ENCODE measurements around the gene PGGHG.
"Not testable (repeated sequence)": the region's sequence is repeated elsewhere in the genome, so short reads cannot be mapped to it uniquely, and the experiment has no call there.

PGGHG gene

GRCh38 chr11:332651-333480 lies 43.9 kb downstream of the PGGHG start:
- no peak for DNase-seq

- DNase-seq: not testable (repeated sequence)
These were observed 44.8 kb downstream of the PGGHG start for GRCh38 chr11:333616-334263.

DNA sequence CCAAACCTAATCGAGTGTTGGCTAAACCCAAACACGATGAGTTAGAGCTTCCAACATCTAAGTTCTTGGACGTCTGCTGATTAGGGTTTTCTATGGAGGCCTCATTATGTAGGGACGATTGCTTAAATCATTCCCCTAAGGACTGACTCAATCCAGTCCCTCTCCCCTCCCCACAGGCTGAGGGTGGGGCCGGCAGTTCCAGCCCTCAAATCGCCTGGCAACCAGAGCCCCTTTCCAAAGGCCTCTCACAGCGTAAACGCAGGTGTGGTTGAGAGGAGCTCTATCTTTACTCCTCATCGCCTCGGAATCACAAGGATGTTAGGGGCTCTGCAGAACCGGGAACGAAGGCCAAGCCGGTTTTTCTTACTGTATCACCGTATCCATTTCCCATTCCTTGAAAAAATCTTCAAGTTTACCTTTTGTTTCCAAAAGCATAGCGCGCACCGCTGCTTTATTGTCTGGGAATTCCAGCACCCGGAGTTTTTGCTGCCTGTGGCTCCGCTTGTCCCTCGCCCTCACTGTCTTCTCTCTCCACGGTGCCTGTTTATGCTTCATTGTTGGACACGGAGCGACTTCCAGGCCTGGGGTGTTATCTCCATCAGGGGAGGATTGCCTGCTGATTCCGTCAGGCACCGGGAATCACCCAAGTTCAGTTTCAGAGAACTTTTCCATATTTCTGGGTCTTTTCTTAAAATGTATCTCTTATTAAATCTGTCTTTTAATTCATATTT lies 45.5 kb downstream of the PGGHG start:
- DNase-seq: no peak

GRCh38 chr11:335779-336658 lies 47.1 kb downstream of the PGGHG start:
- no peak for DNase-seq

DNA sequence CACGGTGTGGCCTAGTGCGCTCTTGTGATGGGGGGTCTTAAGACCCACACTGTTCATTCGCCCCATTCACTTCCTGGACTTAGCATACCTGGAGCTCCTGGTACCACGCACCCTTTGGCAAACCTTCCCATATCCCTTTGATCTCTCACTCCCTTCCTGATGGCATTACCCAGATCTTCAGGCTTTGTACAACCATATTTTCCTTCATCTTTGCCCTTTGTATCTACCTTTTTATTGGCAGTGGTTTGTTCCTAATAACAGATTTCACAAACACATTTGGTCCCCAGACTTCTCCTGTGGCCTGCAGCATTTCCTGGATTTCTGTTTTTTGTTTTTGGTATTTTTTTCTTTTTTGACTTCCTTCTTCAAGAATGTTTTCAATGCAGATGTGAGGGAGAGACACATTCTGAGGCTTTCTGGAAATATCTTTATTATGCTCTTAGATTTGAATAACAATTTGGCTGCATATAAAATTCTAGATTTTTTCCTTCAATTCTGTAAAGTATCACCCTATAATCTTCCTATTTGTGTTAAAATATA lies 47.8 kb downstream of the PGGHG start:
- no peak for DNase-seq

DNA sequence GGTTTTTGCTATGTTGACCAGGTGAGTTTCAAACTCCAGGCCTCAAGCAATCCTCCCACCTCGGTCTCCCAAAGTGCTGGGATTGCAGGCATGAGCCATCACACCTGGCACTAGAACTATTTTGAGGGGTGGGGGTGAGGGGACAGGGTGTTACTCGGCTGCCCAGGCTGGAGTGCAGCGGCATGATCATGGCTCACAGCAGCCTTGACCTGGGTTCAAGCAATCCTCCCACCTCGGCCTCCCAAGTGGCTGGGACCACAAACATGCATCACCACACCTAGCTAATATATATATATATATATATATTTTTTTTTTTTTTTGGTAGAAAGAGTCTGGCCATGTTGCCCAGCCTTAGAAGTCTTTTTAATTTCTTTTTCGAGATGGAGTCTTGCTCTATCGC lies 48.8 kb downstream of the PGGHG start:
- DNase-seq: no peak

DNA sequence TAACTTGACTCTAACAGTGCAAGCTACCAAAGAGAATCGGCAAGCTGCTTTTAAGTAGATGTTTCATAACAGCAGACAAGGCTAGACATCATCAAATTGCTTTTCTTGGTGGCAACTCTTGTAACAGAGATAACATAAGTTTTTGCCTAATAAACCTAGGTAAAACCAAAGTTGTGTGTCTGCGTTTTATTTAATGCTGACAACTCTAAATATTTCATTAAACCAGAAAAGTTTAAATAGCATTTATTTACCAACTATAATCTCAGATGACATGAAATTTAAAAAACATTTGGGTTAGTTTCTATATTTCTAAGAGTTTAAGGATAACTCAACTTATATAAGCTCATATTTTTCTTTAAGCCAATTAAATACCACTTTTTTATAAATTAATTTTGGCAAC lies 51.0 kb downstream of the PGGHG start:
- DNase-seq: no peak

DNA sequence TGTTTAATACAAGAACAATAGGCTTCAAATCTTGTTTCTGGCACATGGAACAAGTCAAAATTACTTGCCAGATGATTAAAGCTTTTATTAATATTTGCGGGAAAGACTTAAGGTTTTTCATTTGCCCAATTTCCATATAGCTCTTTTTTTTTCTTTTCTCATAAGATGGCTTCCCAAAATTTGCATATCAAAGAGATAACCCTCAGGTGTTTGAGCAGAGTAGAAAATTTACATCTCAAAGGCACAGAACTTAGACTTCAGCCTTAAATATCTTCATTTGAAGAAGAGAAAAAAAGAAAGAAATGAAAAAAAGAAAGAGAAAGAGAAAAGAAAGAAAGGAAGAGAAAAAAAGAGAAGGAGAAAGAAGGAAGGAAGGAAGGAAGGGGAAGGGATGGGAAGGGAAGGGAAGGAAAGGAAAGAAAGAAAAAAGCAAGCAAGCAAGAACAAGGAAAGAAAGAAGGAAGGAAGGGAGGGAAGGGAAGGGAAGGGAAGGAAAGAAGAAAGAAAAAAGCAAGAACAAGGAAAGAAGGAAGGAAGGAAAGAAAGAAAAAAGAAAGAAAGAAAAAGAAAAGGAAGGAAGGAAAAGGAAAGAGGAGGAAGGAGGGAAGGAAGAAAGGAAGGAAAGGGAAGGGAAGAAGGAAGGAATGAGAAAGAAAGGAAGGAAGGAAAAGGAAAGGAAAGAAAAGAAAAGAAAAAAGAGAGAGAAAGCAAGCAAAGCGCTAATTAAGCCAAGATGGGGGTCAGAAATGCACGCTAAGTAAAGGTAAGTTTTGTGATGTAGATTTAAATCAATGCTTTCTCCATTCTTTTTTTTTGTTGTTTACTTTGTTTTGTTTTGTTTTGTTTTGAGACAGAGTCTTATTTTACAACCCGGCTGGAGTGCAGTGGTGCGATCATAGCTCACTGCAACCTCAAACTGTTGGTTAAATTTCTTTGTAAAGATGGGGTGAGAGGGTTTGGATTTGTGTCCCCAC lies 51.9 kb downstream of the PGGHG start:
- no peak for DNase-seq

DNA sequence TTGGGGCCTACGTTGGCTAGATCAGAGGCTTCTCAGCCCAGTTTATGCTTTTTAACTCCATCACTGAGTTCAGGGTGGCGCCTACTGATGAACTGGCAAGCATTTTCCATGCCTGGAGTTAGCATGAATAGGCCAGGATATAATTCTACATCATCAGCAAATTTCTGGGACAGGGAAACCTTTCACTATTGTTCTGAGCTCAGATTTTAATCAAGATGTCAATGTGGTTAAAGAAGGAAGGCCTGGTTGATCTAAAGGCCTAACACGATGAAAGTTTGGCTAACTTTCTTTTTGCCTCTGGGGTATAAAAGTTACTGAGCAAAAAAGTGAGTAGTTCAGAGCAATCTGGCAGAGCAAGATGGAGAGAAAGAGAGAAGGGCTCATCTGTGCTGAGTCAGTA lies 53.4 kb downstream of the PGGHG start:
- DNase-seq: no peak

DNA sequence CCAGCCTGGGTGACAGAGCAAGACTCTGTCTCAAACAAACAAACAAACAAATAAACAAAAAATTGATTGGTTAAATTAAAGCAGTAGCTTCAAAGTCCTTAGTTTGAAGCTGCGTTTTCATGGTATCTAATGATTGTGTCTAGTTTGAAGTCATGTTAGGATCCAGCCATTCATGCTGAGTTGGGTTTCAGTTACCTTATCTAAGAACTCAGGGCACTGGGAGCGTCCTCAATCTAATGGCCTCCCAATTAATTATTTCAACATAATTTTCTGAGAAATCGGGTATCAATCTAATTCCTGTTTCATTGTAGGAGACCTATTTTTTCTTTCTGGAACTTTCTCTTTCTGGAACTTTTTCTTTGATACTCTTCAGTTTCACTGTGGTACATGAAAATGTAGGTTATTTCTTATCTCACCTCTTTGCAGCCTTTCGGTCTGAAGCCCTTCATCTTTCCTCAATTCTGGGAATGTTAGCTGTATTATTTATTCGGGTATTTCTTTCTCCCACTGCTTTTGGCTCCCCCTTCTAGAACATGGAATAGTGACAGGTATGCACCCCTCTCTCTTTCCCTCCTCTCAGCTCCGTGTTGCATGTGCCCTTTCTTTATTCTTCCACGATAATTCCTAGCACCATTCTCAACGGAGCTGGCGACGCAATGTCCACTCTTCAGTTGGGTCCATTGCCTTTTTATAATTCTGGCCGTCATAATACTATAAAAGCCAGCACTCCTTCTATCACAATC lies 56.1 kb downstream of the PGGHG start:
- DNase-seq: no peak

Data from activated CD8-positive, alpha-beta memory T cell treated with anti-CD3 and anti-CD28 coated beads, Interleukin-2, amount 50 U/mL, for 4 hours (primary cell).